HL-60 (cell line): Measurements from ENCODE around the gene C6orf120.

Experiments
- POLR2AphosphoS5 ChIP-seq: IDR thresholded peaks from 2 replicates; pipeline ENCODE4 v1.6.1; 2012; ENCODE audit warnings: low read depth
- SPI1 ChIP-seq: IDR thresholded peaks from 2 replicates; pipeline ENCODE4 v1.6.1; 2012; ENCODE audit warnings: low read depth, mild to moderate bottlenecking, borderline replicate concordance
- TF ChIP-seq, protein P1 (sequence below): IDR thresholded peaks from one replicate; pipeline ENCODE4 v1.5.1; 2011; ENCODE audit warnings: low read length, control low read depth, inconsistent platforms; ENCODE audit not compliant: insufficient read depth
- TF ChIP-seq, protein P2 (sequence below): IDR thresholded peaks from 2 replicates; pipeline ENCODE4 v1.6.1; 2012; ENCODE audit warnings: low read depth; ENCODE audit not compliant: insufficient replicate concordance

DNA sequence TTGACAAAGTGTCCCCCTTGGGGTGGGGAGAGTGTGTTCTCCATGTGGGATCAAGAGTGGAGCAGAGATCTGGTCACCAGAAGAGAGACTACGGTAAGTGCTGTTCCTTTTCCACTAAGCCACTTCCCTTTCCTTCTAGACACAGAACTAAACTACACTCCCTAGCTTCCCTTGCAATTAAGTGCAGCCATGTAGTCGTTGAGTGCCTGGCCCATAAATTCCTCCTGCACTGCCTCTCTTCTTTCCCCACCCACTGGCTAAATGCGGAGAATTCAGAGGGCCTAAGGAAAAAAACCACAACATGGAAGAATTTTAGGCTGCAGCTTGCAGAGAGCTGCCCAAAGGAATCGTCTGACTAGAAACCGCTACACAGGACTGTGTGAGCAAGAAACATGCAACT is 1.6 kb upstream of the C6orf120 start:
- TF ChIP-seq, protein P1, sequence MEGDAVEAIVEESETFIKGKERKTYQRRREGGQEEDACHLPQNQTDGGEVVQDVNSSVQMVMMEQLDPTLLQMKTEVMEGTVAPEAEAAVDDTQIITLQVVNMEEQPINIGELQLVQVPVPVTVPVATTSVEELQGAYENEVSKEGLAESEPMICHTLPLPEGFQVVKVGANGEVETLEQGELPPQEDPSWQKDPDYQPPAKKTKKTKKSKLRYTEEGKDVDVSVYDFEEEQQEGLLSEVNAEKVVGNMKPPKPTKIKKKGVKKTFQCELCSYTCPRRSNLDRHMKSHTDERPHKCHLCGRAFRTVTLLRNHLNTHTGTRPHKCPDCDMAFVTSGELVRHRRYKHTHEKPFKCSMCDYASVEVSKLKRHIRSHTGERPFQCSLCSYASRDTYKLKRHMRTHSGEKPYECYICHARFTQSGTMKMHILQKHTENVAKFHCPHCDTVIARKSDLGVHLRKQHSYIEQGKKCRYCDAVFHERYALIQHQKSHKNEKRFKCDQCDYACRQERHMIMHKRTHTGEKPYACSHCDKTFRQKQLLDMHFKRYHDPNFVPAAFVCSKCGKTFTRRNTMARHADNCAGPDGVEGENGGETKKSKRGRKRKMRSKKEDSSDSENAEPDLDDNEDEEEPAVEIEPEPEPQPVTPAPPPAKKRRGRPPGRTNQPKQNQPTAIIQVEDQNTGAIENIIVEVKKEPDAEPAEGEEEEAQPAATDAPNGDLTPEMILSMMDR = no peak
- TF ChIP-seq, protein P2, sequence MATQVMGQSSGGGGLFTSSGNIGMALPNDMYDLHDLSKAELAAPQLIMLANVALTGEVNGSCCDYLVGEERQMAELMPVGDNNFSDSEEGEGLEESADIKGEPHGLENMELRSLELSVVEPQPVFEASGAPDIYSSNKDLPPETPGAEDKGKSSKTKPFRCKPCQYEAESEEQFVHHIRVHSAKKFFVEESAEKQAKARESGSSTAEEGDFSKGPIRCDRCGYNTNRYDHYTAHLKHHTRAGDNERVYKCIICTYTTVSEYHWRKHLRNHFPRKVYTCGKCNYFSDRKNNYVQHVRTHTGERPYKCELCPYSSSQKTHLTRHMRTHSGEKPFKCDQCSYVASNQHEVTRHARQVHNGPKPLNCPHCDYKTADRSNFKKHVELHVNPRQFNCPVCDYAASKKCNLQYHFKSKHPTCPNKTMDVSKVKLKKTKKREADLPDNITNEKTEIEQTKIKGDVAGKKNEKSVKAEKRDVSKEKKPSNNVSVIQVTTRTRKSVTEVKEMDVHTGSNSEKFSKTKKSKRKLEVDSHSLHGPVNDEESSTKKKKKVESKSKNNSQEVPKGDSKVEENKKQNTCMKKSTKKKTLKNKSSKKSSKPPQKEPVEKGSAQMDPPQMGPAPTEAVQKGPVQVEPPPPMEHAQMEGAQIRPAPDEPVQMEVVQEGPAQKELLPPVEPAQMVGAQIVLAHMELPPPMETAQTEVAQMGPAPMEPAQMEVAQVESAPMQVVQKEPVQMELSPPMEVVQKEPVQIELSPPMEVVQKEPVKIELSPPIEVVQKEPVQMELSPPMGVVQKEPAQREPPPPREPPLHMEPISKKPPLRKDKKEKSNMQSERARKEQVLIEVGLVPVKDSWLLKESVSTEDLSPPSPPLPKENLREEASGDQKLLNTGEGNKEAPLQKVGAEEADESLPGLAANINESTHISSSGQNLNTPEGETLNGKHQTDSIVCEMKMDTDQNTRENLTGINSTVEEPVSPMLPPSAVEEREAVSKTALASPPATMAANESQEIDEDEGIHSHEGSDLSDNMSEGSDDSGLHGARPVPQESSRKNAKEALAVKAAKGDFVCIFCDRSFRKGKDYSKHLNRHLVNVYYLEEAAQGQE = no peak
- TF ChIP-seq POLR2AphosphoS5 (no peak), SPI1 (peak; percentile 93)
